Lower leg skin (tissue), 3 donors: ENCODE data around the gene KCNJ8.

Experiments
- POLR2A ChIP-seq, 2 donors: fragments of 450-650 bp; IDR thresholded peaks; one replicate each; pipeline ENCODE4 v1.6.1; 2016 to 2017; ENCODE audit warnings: antibody characterized with exemption in 2 of 2, mild to moderate bottlenecking in 1 of 2, moderate library complexity in 1 of 2
- TF ChIP-seq, protein P1 (sequence below), 3 donors: fragments of 450-650 bp; IDR thresholded peaks; one replicate each; pipeline ENCODE4 v1.5.1; 2016; ENCODE audit warnings: antibody characterized with exemption in 3 of 3, mild to moderate bottlenecking in 3 of 3, moderate library complexity in 2 of 3

DNA sequence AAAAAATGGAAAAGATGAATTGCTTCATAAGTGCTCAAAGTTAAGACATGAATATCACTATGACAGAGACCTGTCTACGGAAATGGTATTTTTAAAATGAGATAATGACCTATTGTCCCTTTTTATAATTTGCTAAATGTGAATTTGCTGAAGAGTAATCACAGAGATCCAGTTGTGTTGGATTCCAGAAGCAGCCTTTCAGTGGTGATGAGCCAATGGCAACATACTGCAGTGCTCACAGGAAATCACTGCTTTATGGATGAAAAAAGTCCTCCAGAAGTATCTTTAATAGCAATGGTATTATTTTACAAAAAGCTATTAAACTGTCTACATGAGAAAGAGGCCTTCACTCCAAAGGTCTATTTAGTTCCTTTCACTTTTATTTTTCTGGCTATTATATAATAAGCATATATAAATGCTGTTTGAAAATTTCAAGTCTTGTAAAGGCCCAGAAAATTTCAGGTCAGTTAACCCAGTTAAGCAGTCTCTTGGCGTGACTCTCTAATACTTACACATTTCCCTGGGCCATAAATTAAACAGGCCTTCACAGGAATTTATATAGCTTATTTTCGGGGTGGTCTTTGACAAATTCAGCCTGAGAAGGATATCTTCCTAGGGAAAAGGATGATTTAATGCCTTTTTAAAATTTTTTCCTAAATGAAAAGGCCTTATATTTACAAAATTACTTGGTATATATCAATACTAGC is 55.4 kb downstream of the KCNJ8 start:
- TF ChIP-seq, protein P1, sequence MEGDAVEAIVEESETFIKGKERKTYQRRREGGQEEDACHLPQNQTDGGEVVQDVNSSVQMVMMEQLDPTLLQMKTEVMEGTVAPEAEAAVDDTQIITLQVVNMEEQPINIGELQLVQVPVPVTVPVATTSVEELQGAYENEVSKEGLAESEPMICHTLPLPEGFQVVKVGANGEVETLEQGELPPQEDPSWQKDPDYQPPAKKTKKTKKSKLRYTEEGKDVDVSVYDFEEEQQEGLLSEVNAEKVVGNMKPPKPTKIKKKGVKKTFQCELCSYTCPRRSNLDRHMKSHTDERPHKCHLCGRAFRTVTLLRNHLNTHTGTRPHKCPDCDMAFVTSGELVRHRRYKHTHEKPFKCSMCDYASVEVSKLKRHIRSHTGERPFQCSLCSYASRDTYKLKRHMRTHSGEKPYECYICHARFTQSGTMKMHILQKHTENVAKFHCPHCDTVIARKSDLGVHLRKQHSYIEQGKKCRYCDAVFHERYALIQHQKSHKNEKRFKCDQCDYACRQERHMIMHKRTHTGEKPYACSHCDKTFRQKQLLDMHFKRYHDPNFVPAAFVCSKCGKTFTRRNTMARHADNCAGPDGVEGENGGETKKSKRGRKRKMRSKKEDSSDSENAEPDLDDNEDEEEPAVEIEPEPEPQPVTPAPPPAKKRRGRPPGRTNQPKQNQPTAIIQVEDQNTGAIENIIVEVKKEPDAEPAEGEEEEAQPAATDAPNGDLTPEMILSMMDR (IDR thresholded peaks at IDR 0.05), result no peak
- no peak for TF ChIP-seq POLR2A (IDR thresholded peaks at IDR 0.05)
